ENCODE measurements around the gene TRANK1. TPM values are rescaled to one million over a fixed set of nuclear protein-coding genes. Genes with fewer than 3 reads are reported as not detected.
A peak's percentile ranks its signal among the peaks of the same experiment; 100 is the strongest.

Gene TRANK1
- total RNA-seq, 1 donor from 2014 or later = 0.51 TPM

DNA sequence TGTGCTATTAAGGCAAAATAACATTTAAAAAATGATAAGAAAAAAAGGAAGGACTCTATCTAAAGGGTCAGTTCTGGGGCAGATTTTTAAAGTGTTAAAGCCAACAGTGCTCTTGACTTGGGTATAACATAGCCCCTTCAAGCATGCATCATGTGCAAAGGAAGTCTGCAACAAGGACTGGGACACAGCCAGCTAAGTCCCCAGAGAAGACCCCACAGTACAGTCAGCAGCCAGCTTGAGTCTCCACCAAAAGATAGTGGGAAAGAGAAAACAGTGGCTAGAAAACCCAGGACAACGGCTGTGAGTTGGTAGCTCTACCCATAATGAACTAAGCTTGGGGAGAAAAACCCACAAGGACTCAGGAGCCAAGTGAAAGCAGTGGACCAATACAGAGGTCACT lies 94.1 kb downstream of the TRANK1 start:
- Mint-ChIP-seq H3K4me3 (ENCODE audit: unreplicated experiment) (no peak overlapping the region), H3K9me3 (ENCODE audit: unreplicated experiment) (peaks cover 2% of the 10 kb centered on the region), H3K4me1 (ENCODE audit: low read depth, unreplicated experiment) (no peaks in the 10 kb centered on the region), H3K36me3 (ENCODE audit: unreplicated experiment) (no peaks in the 10 kb centered on the region), H3K27ac (ENCODE audit: unreplicated experiment) (no peak overlapping the region), H3K27me3 (ENCODE audit: unreplicated experiment) (no peaks in the 10 kb centered on the region)
- no peak for DNase-seq
- TF ChIP-seq, protein P1, sequence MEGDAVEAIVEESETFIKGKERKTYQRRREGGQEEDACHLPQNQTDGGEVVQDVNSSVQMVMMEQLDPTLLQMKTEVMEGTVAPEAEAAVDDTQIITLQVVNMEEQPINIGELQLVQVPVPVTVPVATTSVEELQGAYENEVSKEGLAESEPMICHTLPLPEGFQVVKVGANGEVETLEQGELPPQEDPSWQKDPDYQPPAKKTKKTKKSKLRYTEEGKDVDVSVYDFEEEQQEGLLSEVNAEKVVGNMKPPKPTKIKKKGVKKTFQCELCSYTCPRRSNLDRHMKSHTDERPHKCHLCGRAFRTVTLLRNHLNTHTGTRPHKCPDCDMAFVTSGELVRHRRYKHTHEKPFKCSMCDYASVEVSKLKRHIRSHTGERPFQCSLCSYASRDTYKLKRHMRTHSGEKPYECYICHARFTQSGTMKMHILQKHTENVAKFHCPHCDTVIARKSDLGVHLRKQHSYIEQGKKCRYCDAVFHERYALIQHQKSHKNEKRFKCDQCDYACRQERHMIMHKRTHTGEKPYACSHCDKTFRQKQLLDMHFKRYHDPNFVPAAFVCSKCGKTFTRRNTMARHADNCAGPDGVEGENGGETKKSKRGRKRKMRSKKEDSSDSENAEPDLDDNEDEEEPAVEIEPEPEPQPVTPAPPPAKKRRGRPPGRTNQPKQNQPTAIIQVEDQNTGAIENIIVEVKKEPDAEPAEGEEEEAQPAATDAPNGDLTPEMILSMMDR (IDR thresholded peaks at IDR 0.05; ENCODE audit: partially characterized antibody, unreplicated experiment) = no peak

DNA sequence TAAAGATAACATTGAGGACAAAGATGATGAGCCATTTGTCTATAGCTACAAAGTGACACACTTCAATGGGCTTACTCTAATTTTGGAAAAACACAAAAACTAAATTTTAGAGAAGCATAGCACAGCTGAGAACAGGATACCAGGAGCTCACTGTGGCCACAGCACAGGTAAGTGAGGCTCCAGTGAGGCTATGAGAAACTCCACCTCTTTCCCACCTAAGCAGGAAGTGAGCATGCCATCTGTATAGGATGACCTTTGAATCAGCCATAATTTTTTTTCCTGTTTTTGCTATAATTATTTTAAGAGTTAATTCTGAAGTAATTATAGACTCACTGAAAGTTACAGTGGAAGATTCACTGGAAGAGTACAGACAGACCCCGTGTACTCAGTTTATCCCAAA lies 98.4 kb downstream of the TRANK1 start:
- DNase-seq = no peak
- Mint-ChIP-seq H3K27me3 (ENCODE audit: unreplicated experiment) (peaks cover under 1% of the 10 kb centered on the region), H3K4me1 (ENCODE audit: low read depth, unreplicated experiment) (peaks cover 6% of the 10 kb centered on the region), H3K36me3 (ENCODE audit: unreplicated experiment) (peaks cover 5% of the 10 kb centered on the region), H3K27ac (ENCODE audit: unreplicated experiment) (no peak overlapping the region), H3K9me3 (ENCODE audit: unreplicated experiment) (no peaks in the 10 kb centered on the region), H3K4me3 (ENCODE audit: unreplicated experiment) (no peak overlapping the region)
- TF ChIP-seq, protein P1 (IDR thresholded peaks at IDR 0.05; ENCODE audit: partially characterized antibody, unreplicated experiment) = no peak

DNA sequence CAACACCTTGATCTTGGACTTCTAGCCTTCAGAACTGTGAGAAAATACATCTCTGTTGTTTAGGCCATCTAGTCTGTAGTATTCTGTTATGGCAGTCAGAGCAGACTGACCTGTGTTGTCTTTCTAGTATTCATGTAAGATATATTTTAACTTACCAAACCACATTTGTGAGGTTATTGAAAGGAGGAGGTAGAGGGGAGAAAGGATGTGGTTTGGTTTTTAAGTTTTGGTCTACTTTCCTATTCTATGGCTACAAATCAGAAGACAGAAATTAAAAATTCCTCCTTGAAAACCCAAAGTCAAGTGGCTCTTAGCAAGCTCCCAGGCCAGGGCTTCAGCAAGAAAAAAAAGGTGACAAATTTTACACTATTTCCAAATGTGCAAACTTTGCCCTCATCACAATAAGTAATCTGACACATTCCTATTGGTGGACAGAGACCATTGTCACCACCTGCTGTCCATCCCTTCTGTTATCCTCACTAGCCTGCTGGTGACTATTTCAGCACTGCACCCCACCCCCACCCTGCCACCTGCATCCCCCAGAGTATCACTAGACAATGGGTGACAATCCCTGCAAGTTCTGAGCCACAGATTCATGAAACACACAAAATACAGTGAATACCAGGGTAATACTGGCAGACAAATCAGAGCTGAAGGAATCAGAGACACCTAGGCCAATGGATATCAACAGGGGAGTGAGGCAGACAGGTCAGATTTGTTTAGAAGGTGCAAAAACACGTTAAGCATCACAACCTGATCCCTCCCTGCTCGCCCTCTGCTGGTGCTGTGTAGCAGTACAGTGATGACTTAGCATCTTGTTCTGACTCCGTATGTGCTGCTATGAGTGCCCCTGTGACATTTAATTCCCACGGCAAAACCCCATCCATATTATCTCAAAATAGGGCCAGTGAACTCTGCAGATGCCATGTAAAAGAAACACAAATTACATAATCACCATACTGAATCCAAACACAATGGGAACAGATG lies 101.5 kb downstream of the TRANK1 start:
- DNase-seq = peak; percentile 80
- Mint-ChIP-seq H3K27ac (ENCODE audit: unreplicated experiment) (peak overlapping the region; percentile 20), H3K9me3 (ENCODE audit: unreplicated experiment) (peaks cover 3% of the 10 kb centered on the region), H3K36me3 (ENCODE audit: unreplicated experiment) (peaks cover 17% of the 10 kb centered on the region), H3K4me3 (ENCODE audit: unreplicated experiment) (no peak overlapping the region), H3K4me1 (ENCODE audit: low read depth, unreplicated experiment) (peaks cover 6% of the 10 kb centered on the region), H3K27me3 (ENCODE audit: unreplicated experiment) (peaks cover 3% of the 10 kb centered on the region)
- TF ChIP-seq, protein P1 (IDR thresholded peaks at IDR 0.05; ENCODE audit: partially characterized antibody, unreplicated experiment) = peak; percentile 76

DNA sequence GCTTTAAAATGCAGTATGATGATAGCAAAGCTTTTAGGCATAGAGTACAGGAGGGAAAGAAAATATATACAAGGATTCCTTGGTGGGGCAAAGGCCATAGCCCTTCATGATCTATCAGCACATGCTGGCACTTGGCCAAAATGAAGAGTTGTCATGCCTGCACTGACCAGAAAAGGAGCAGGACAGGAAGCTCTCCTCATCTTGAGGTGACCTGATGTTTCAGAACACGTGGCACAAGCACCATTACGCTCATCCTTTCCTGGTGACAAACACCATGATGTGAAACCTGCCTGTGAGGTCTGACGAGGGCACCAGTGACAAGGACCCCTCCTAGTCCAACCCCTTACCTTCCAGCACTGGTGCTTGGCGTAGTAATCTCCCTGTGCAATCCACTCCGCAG lies 102.6 kb downstream of the TRANK1 start:
- no peak overlapping the region for H3K4me3 Mint-ChIP-seq (ENCODE audit: unreplicated experiment)

More for the DNA sequence above, 102.6 kb downstream of the TRANK1 start:
- Mint-ChIP-seq H3K27ac (ENCODE audit: unreplicated experiment) (no peak overlapping the region), H3K4me1 (ENCODE audit: low read depth, unreplicated experiment) (peaks cover 6% of the 10 kb centered on the region), H3K27me3 (ENCODE audit: unreplicated experiment) (peaks cover 3% of the 10 kb centered on the region), H3K9me3 (ENCODE audit: unreplicated experiment) (peaks cover 3% of the 10 kb centered on the region), H3K36me3 (ENCODE audit: unreplicated experiment) (peaks cover 17% of the 10 kb centered on the region)
- no peak for DNase-seq
- TF ChIP-seq, protein P1 (IDR thresholded peaks at IDR 0.05; ENCODE audit: partially characterized antibody, unreplicated experiment) = no peak

Measured in glutamatergic neuron (in vitro differentiated cells).